Loucy (cell line): ENCODE data around the gene CASP5.
"Not testable (repeated sequence)": the region's sequence is repeated elsewhere in the genome, so short reads cannot be mapped to it uniquely, and the experiment has no call there.

Experiments used
- H2AFZ ChIP-seq: fragments of 200-600 bp; sonication (generic); 2 replicates; pipeline ENCODE4 v1.6.0; 2016; ENCODE audit warnings: antibody characterized with exemption, mild to moderate bottlenecking, low read length, moderate library complexity
- H3F3A ChIP-seq: fragments of 200-600 bp; 2 replicates; pipeline ENCODE4 v1.6.0; 2016; ENCODE audit warnings: antibody characterized with exemption, low read depth, mild to moderate bottlenecking
- H3K27me3 ChIP-seq: fragments of 200-600 bp; sonication (generic); 2 replicates; pipeline ENCODE4 v1.6.1; 2014; ENCODE audit warnings: low read length, mild to moderate bottlenecking; ENCODE audit not compliant: insufficient read depth, poor library complexity, severe bottlenecking
- H3K36me3 ChIP-seq: fragments of 200-600 bp; sonication (generic); 2 replicates; pipeline ENCODE4 v1.6.1; 2016; ENCODE audit warnings: low read length; ENCODE audit not compliant: insufficient read depth
- H3K4me1 ChIP-seq: fragments of 200-600 bp; sonication (generic); 2 replicates; pipeline ENCODE4 v1.5.1; 2014; ENCODE audit warnings: low read length, mild to moderate bottlenecking; ENCODE audit not compliant: insufficient read depth, poor library complexity, severe bottlenecking
- H3K4me2 ChIP-seq: fragments of 200-600 bp; sonication (generic); 2 replicates; pipeline ENCODE4 v1.6.0; 2014; ENCODE audit warnings: antibody characterized with exemption, low read length, low read depth, mild to moderate bottlenecking; ENCODE audit not compliant: poor library complexity, severe bottlenecking
- H3K4me3 ChIP-seq: fragments of 200-600 bp; sonication (generic); 2 replicates; pipeline ENCODE4 v1.5.1; 2014; ENCODE audit warnings: low read length, mild to moderate bottlenecking, mixed read lengths; ENCODE audit not compliant: poor library complexity, severe bottlenecking
- H3K79me2 ChIP-seq: fragments of 200-600 bp; sonication (generic); 2 replicates; pipeline ENCODE4 v1.6.1; 2014; ENCODE audit warnings: low read length; ENCODE audit not compliant: insufficient read depth
- H3K9ac ChIP-seq: fragments of 200-600 bp; sonication (generic); 2 replicates; pipeline ENCODE4 v1.6.0; 2014; ENCODE audit warnings: mild to moderate bottlenecking, low read depth, low read length, moderate library complexity; ENCODE audit not compliant: poor library complexity, severe bottlenecking
- H3K9me2 ChIP-seq: fragments of 200-600 bp; sonication (generic); replicated peaks from 2 replicates; pipeline ENCODE4 v1.6.1; 2016; ENCODE audit warnings: low read depth, low read length, mixed read lengths
- H3K9me3 ChIP-seq: fragments of 200-600 bp; sonication (generic); 2 replicates; pipeline ENCODE4 v1.6.1; 2014; ENCODE audit warnings: mild to moderate bottlenecking, antibody characterized with exemption, low read length, low read depth; ENCODE audit not compliant: insufficient read depth
- H4K20me1 ChIP-seq: fragments of 200-600 bp; sonication (generic); 2 replicates; pipeline ENCODE4 v1.6.0; 2014; ENCODE audit warnings: antibody characterized with exemption, low read length, mild to moderate bottlenecking; ENCODE audit not compliant: insufficient read depth, poor library complexity, severe bottlenecking
- CTCF ChIP-seq: fragments of 200-600 bp; sonication (generic); conservative IDR thresholded peaks from 2 replicates; pipeline ENCODE4 v1.5.1; 2014; ENCODE audit warnings: mild to moderate bottlenecking, antibody characterized with exemption, low read length
- EZH2phosphoT487 ChIP-seq: fragments of 200-600 bp; IDR thresholded peaks from 2 replicates; pipeline ENCODE4 v1.6.1; 2018; ENCODE audit warnings: antibody characterized with exemption, mild to moderate bottlenecking, moderate library complexity, borderline replicate concordance

The CASP5 gene

GRCh38 chr11:105042178-105042577 is 19.2 kb upstream of the CASP5 start:
- no peak for TF ChIP-seq CTCF
- TF ChIP-seq EZH2phosphoT487 = no peak
- H4K20me1 ChIP-seq = no peaks in the 10 kb centered on the region
- peak overlapping the region; percentile 78 for H3K4me3 ChIP-seq
- no peaks in the 10 kb centered on the region for H3K36me3 ChIP-seq
- no peaks in the 10 kb centered on the region for H3K27me3 ChIP-seq
- no peaks in the 10 kb centered on the region for H3K9me2 ChIP-seq
- peaks cover 31% of the 10 kb centered on the region for H3K4me1 ChIP-seq
- H3K4me2 ChIP-seq = peak overlapping the region; percentile 90
- no peaks in the 10 kb centered on the region; the same call in 1 of the 2 replicates for H3K79me2 ChIP-seq
- H3K9me3 ChIP-seq = no peaks in the 10 kb centered on the region
- no peak overlapping the region for H2AFZ ChIP-seq
- no peak overlapping the region for H3K9ac ChIP-seq
- H3F3A ChIP-seq = no peaks in the 10 kb centered on the region

DNA sequence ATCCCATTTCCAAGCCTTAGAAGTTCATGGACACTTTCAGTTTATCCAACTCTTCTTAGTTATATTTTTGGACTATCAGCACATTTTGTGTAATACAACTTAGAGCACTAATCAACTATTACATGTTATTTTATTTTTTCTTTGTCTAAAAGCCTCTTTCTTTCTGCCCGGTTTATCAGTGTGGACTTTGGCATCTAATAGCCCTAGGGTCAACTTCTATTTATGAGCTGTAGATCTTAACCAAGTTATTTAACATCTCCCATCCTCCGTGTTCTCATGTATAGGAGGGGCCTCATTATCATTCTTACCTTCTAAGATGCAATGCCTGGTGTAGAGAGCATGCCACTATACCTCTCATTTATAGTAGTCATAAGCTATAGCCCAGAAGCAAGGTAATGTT is 17.7 kb upstream of the CASP5 start:
- Histone ChIP-seq H3K9me2 (no peaks in the 10 kb centered on the region), H3K27me3 (no peaks in the 10 kb centered on the region), H3K4me3 (no peak overlapping the region), H3K4me1 (peaks cover 29% of the 10 kb centered on the region), H3K9me3 (no peaks in the 10 kb centered on the region), H3K36me3 (no peaks in the 10 kb centered on the region), H2AFZ (no peak overlapping the region), H3K4me2 (no peak overlapping the region), H3K9ac (no peak overlapping the region), H4K20me1 (no peaks in the 10 kb centered on the region), H3K79me2 (no peaks in the 10 kb centered on the region; the same call in 1 of the 2 replicates), H3F3A (no peaks in the 10 kb centered on the region)
- no peak for TF ChIP-seq CTCF
- TF ChIP-seq EZH2phosphoT487 = no peak

DNA sequence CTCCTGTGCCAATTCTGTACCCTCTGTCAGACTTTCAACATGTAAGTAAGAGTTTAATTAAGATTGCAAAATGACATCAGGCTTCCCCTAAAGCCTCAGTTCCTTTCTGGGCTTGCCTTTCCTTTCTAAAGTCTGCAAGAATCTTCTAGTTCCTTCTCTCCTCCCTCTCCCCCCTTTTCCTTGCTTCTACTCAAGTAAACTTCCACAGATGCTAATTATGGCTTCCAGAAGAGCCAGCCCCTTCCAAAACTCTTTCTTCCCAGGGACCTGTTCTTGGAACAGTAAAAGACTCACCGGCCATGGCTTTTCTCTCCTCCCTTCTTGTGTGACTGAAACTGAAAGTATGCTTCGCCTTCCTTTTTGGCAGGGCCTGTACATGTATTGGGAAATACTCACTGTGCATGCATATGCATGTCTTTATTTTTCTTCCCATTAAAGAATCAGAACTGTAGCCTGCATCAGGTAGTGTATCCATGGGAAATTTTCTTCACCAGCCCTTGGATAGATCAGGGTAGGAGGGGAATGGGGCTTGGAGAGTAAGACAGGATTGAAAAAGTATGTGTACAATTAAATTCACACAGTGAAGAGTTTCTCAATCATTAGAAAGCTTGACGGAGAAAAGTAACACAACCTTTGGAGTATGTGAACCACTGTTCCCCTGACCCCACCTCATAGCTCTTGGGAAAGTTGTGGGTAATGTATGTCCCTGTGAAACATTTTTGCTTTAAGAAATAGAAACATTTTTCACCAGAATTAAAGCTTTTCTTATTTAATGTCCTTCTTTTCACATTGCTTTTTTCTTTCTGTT is 12.0 kb upstream of the CASP5 start, which contains the start of gene CASP1:
CASP1 (minus strand) TSS at position 332 of the 808 bp plus-strand sequence; CDS start at position 301, 31 bp downstream.
- Histone ChIP-seq H2AFZ (peak within 1 kb of the TSS; percentile 64), H3K4me3 (peak within 1 kb of the TSS; percentile 52), H3K9me3 (no peaks in the 10 kb centered on the region), H3K4me2 (peak within 1 kb of the TSS; percentile 61), H3K9ac (peak within 1 kb of the TSS; percentile 53), H3K9me2 (no peaks in the 10 kb centered on the region), H3K79me2 (no peaks in the 10 kb centered on the region), H3F3A (no peaks in the 10 kb centered on the region), H4K20me1 (no peaks in the 10 kb centered on the region), H3K4me1 (peaks cover 19% of the 10 kb centered on the region), H3K36me3 (no peaks in the 10 kb centered on the region), H3K27me3 (no peaks in the 10 kb centered on the region)
- TF ChIP-seq EZH2phosphoT487 (no peak), CTCF (no peak)

GRCh38 chr11:105034388-105034787 is 11.4 kb upstream of the CASP5 start:
- Histone ChIP-seq H2AFZ (peak overlapping the region; percentile 64), H3K4me2 (peak overlapping the region; percentile 61), H3K4me1 (peaks cover 19% of the 10 kb centered on the region), H3K4me3 (peak overlapping the region; percentile 52), H3K9ac (peak overlapping the region; percentile 53)
- H4K20me1 ChIP-seq, H3F3A ChIP-seq, H3K27me3 ChIP-seq, H3K9me3 ChIP-seq, H3K9me2 ChIP-seq, H3K79me2 ChIP-seq, H3K36me3 ChIP-seq: not testable (repeated sequence)
